Muscle layer of duodenum (tissue), 2 donors: Measurements from ENCODE around the gene SCO1.
A peak's percentile ranks its signal among the peaks of the same experiment; 100 is the strongest.

Experiments
- H3K27ac ChIP-seq: one replicate; pipeline ENCODE4 v1.7.0; 2013; ENCODE audit warnings: mild to moderate bottlenecking, low read length
- H3K27me3 ChIP-seq: one replicate; pipeline ENCODE4 v1.7.0; 2013; ENCODE audit warnings: low read depth, mild to moderate bottlenecking, control low read depth, low read length
- H3K36me3 ChIP-seq, 2 donors: one replicate each; pipeline ENCODE4 v1.7.0; 2013; ENCODE audit warnings: low read length in 2 of 2, control low read depth in 1 of 2, mild to moderate bottlenecking in 1 of 2; ENCODE audit not compliant: insufficient read depth in 2 of 2, control insufficient read depth in 1 of 2
- H3K4me1 ChIP-seq, 2 donors: one replicate each; pipeline ENCODE4 v1.7.0; 2013; ENCODE audit warnings: low read length in 2 of 2, mild to moderate bottlenecking in 2 of 2, control low read depth in 1 of 2, moderate library complexity in 1 of 2; ENCODE audit not compliant: insufficient read depth in 2 of 2, control insufficient read depth in 1 of 2
- H3K4me3 ChIP-seq, 2 donors: one replicate each; pipeline ENCODE4 v1.7.0; 2013; ENCODE audit warnings: low read length in 2 of 2, low read depth in 1 of 2, mild to moderate bottlenecking in 1 of 2
- H3K9me3 ChIP-seq, 2 donors: one replicate each; pipeline ENCODE4 v1.7.0; 2013; ENCODE audit warnings: low read length in 2 of 2, control low read depth in 1 of 2, mild to moderate bottlenecking in 1 of 2; ENCODE audit not compliant: control insufficient read depth in 1 of 2
- donor health status: healthy.

The SCO1 gene

GRCh38 chr17:10697092-10698081 lies at the start of gene SCO1, which contains the start of gene ADPRM:
SCO1 (minus strand) TSS chr17:10697533; CDS start chr17:10697507, 26 bp downstream.
ADPRM (plus strand) TSS chr17:10697594; CDS start chr17:10704927, 7,333 bp downstream.
- Histone ChIP-seq H3K4me1 (peaks cover 0 to 24% of the 10 kb centered on the region in 2 donors), H3K27me3 (no peaks in the 10 kb centered on the region), H3K9me3 (no peaks in the 10 kb centered on the region), H3K36me3 (peaks cover 15 to 26% of the 10 kb centered on the region in 2 donors), H3K27ac (peak within 1 kb of the TSS; percentile 90), H3K4me3 (peak within 1 kb of the TSS; percentile 96 to 97)

DNA sequence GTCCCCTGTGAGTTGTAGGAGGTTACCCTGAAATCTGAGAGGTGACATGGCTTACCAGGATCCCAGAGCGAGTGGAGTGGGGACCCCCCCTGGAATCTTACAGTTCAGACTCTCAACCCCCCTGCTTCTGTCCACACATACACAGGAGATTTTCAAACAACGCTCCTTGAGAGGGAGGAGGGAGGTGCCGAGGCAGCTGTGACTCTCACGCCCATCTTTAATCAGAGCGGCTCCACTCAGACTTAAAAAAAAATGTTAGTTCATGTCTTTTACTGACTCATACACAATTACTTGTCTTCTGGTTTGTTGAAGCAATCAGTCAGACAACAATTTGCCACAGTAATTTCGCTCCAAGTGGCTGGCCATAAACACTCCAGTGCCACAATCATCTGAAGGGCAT lies 47.9 kb upstream of the SCO1 start:
- Histone ChIP-seq H3K27me3 (no peaks in the 10 kb centered on the region), H3K27ac (no peak overlapping the region), H3K4me1 (no peaks in the 10 kb centered on the region)

GRCh38 chr17:10744501-10745000 lies 47.2 kb upstream of the SCO1 start:
- H3K36me3 ChIP-seq = no peaks in the 10 kb centered on the region
- no peaks in the 10 kb centered on the region for H3K4me1 ChIP-seq
- no peak overlapping the region for H3K4me3 ChIP-seq
- no peaks in the 10 kb centered on the region for H3K27me3 ChIP-seq
- no peaks in the 10 kb centered on the region for H3K9me3 ChIP-seq
- H3K27ac ChIP-seq = no peak overlapping the region

More for the DNA sequence above, 47.9 kb upstream of the SCO1 start:
- no peak overlapping the region for H3K4me3 ChIP-seq
- no peaks in the 10 kb centered on the region for H3K36me3 ChIP-seq
- H3K9me3 ChIP-seq = no peaks in the 10 kb centered on the region

GRCh38 chr17:10743316-10744009 lies 46.1 kb upstream of the SCO1 start:
- no peaks in the 10 kb centered on the region for H3K27me3 ChIP-seq
- no peak overlapping the region for H3K27ac ChIP-seq
- no peaks in the 10 kb centered on the region for H3K9me3 ChIP-seq
- no peaks in the 10 kb centered on the region for H3K36me3 ChIP-seq
- peaks cover 0 to under 1% of the 10 kb centered on the region in 2 donors for H3K4me1 ChIP-seq
- H3K4me3 ChIP-seq = no peak overlapping the region

- H3K27me3 ChIP-seq = no peaks in the 10 kb centered on the region
- H3K4me1 ChIP-seq = peaks cover 0 to 8% of the 10 kb centered on the region in 2 donors
- no peaks in the 10 kb centered on the region for H3K36me3 ChIP-seq
- no peaks in the 10 kb centered on the region for H3K9me3 ChIP-seq
- no peak overlapping the region for H3K4me3 ChIP-seq
- H3K27ac ChIP-seq = no peak overlapping the region
These were observed 45.1 kb upstream of the SCO1 start for GRCh38 chr17:10742431-10742830.

- Histone ChIP-seq H3K9me3 (no peaks in the 10 kb centered on the region), H3K36me3 (no peaks in the 10 kb centered on the region), H3K4me3 (no peak overlapping the region), H3K4me1 (peaks cover 0 to 8% of the 10 kb centered on the region in 2 donors), H3K27me3 (no peaks in the 10 kb centered on the region), H3K27ac (no peak overlapping the region)
These were observed 44.2 kb upstream of the SCO1 start for GRCh38 chr17:10741416-10742135.

GRCh38 chr17:10739386-10739785 lies 42.1 kb upstream of the SCO1 start:
- H3K36me3 ChIP-seq = no peaks in the 10 kb centered on the region
- peaks cover 0 to 8% of the 10 kb centered on the region in 2 donors for H3K4me1 ChIP-seq
- H3K4me3 ChIP-seq = no peak overlapping the region
- no peaks in the 10 kb centered on the region for H3K9me3 ChIP-seq
- no peaks in the 10 kb centered on the region for H3K27me3 ChIP-seq
- H3K27ac ChIP-seq = no peak overlapping the region

DNA sequence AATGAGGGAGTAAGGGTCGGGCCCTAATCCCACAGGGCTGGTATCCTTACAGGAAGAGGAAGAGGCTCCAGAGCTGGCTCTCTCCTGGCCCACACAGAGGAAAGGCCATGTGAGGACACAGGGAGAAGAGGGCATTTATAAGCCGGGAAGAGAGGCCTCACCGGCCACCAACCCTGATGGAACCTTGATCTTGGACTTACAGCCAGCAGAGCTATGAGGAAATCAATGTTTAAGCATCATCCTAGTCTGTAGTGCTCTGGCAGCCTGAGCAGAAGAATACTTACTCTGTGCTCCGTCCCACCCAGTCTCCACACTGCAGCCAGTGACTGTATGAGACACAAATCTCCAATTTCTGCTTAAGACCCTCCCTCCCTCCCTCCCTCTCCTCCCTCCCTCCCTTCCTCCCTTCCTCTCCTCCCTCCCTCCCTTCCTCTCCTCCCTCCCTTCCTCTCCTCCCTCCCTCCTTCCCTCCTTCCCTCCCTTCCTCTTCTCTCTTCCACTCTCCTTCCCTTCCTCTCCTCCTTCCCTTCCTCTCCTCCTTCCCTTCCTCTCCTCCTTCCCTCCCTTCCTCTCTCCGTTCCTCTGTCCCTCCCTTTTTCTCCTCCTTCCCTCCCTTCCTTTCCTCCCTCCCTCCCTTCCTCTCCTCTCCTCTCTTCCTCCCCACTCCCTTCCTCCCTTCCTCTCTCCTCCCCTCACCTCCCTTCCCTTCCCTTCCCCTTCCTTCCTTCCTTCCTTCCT lies 41.4 kb upstream of the SCO1 start:
- Histone ChIP-seq H3K36me3 (no peaks in the 10 kb centered on the region), H3K27me3 (no peaks in the 10 kb centered on the region), H3K9me3 (no peaks in the 10 kb centered on the region), H3K27ac (peak overlapping the region; percentile 73), H3K4me3 (no peak overlapping the region), H3K4me1 (peaks cover 0 to 8% of the 10 kb centered on the region in 2 donors)

GRCh38 chr17:10737736-10738135 lies 40.4 kb upstream of the SCO1 start:
- Histone ChIP-seq H3K9me3 (no peaks in the 10 kb centered on the region), H3K4me1 (peaks cover 0 to 8% of the 10 kb centered on the region in 2 donors), H3K27me3 (no peaks in the 10 kb centered on the region), H3K36me3 (no peaks in the 10 kb centered on the region), H3K27ac (peak overlapping the region; percentile 73), H3K4me3 (no peak overlapping the region)

GRCh38 chr17:10737168-10737622 lies 39.9 kb upstream of the SCO1 start:
- Histone ChIP-seq H3K4me1 (peaks cover 0 to 8% of the 10 kb centered on the region in 2 donors), H3K36me3 (no peaks in the 10 kb centered on the region), H3K27ac (peak overlapping the region; percentile 73), H3K4me3 (no peak overlapping the region), H3K9me3 (no peaks in the 10 kb centered on the region), H3K27me3 (no peaks in the 10 kb centered on the region)
